K562 (cell line): ENCODE measurements around the gene PCCA. TPM values are rescaled to one million over a fixed set of nuclear protein-coding genes. Genes with fewer than 3 reads are reported as not detected.
"Not testable (repeated sequence)": the region's sequence is repeated elsewhere in the genome, so short reads cannot be mapped to it uniquely, and the experiment has no call there.

Experiments used
- ATAC-seq: fragments of 200-7000 bp; cut with Tn5 transposase; 3 replicates; pipeline ENCODE4 v1.9.1; 2020; ENCODE audit warnings: moderate library complexity
- BruUV-seq: library from RNA; stranded (reverse); fragments of 400-500 nt; replicated peaks from 2 replicates; lab custom pipeline; 2021; lab: Mats Ljungman, UMichigan
- CTCF ChIA-PET: fragments of 300-600 bp; formaldehyde crosslinking; extraction: SDS; loops from one replicate; lab custom pipeline; 2021; ENCODE audit warnings: low intra/inter-chr PET ratio; lab: Yijun Ruan, JAX
- POLR2A ChIA-PET: fragments of 300-600, 350-650 bp; sonication (Branson Sonifier 250); formaldehyde crosslinking; extraction: SDS; loops from one replicate; lab custom pipeline; 2021; ENCODE audit warnings: antibody characterized with exemption, inconsistent platforms; lab: Yijun Ruan, JAX
- DNase-seq, 4 experiments: peaks; one replicate each; pipeline versions ENCODE4 v3.0.0 to v3.0.0-alpha.2; 2011 to 2018; ENCODE audit warnings: low spot score in 3 of 4, mixed read lengths in 3 of 4; ENCODE audit errors: extremely low read depth in 1 of 4
- FAIRE-seq: peaks from 2 replicates; lab custom pipeline; 2011; peaks lifted over from hg19 to GRCh38; lab: Jason Lieb, UNC
- H2AFZ ChIP-seq: 2 replicates; pipeline ENCODE4 v1.6.0; 2011; ENCODE audit warnings: low read depth, low read length, control low read depth, inconsistent platforms
- H3K27ac ChIP-seq: fragments of 200-600 bp; 3 replicates; pipeline ENCODE4 v1.8.0; 2011; ENCODE audit warnings: low read depth, mild to moderate bottlenecking, control low read depth, inconsistent platforms, low read length, moderate library complexity, mixed read lengths; ENCODE audit errors: extremely low read depth
- H3K27me3 ChIP-seq, 2 experiments: fragments of 300-600 bp in 1 of 2; 2 replicates in 1 of 2; 3 replicates in 1 of 2; pipeline versions ENCODE4 v1.6.0 to v1.8.0; 2011; ENCODE audit warnings: inconsistent platforms in 2 of 2, low read length in 2 of 2, mild to moderate bottlenecking in 1 of 2, mixed read lengths in 1 of 2, moderate library complexity in 1 of 2; ENCODE audit not compliant: control insufficient read depth in 2 of 2, insufficient read depth in 2 of 2
- H3K36me3 ChIP-seq: fragments of 300-600 bp; 3 replicates; pipeline ENCODE4 v1.8.0; 2011; ENCODE audit warnings: mild to moderate bottlenecking, low read length, inconsistent platforms; ENCODE audit not compliant: control insufficient read depth, insufficient read depth
- H3K4me1 ChIP-seq, 2 experiments: fragments of 200-600 bp in 1 of 2; replicated peaks in 1 of 2; 2 replicates in 1 of 2; 3 replicates in 1 of 2; pipeline versions ENCODE4 v1.5.1 to v1.8.0; 2011; ENCODE audit warnings: inconsistent platforms in 2 of 2, low read length in 2 of 2, mild to moderate bottlenecking in 1 of 2, mixed read lengths in 1 of 2, moderate library complexity in 1 of 2; ENCODE audit not compliant: control insufficient read depth in 2 of 2, insufficient read depth in 2 of 2
- H3K4me2 ChIP-seq: 2 replicates; pipeline ENCODE4 v1.6.1; 2011; ENCODE audit warnings: low read length, control low read depth, inconsistent platforms, mixed read lengths; ENCODE audit not compliant: insufficient read depth
- H3K4me3 ChIP-seq: fragments of 200-600 bp; sonication (generic), shearing (Covaris generic); 2 replicates; pipeline ENCODE4 v1.5.1; 2016; ENCODE audit warnings: control low read depth, inconsistent platforms
- H3K79me2 ChIP-seq: fragments of 200-600 bp; 3 replicates; pipeline ENCODE4 v1.8.0; 2011; ENCODE audit warnings: low read length, inconsistent platforms; ENCODE audit not compliant: control insufficient read depth, insufficient read depth
- H3K9ac ChIP-seq, 2 experiments: 2 replicates each; pipeline versions ENCODE4 v1.6.0 to v1.6.1; 2011; ENCODE audit warnings: low read depth in 2 of 2, low read length in 2 of 2, control low read depth in 1 of 2, inconsistent platforms in 1 of 2, mild to moderate bottlenecking in 1 of 2, mixed read lengths in 1 of 2; ENCODE audit not compliant: insufficient read depth in 1 of 2
- H3K9me1 ChIP-seq: one replicate; pipeline ENCODE4 v1.6.0; 2011; ENCODE audit warnings: inconsistent platforms, mild to moderate bottlenecking, low read length, moderate library complexity; ENCODE audit not compliant: control insufficient read depth, insufficient read depth
- H3K9me3 ChIP-seq: replicated peaks from 2 replicates; pipeline ENCODE4 v1.5.1; 2011; ENCODE audit warnings: low read depth, low read length, inconsistent platforms; ENCODE audit not compliant: control insufficient read depth, insufficient read depth
- H4K20me1 ChIP-seq: replicated peaks from 2 replicates; pipeline ENCODE4 v1.6.1; 2011; ENCODE audit warnings: low read length, inconsistent platforms, mixed read lengths; ENCODE audit not compliant: control insufficient read depth, insufficient read depth
- BDP1 ChIP-seq: IDR thresholded peaks from 3 replicates; pipeline ENCODE4 v1.6.1; 2011; ENCODE audit not compliant: insufficient read length, insufficient read depth
- CHCHD3 ChIP-seq: fragments of 250-450 bp; sonication (Bioruptor Pico); IDR thresholded peaks from 2 replicates; pipeline ENCODE4 v2.1.2; 2022; ENCODE audit warnings: mild to moderate bottlenecking
- CHD2 ChIP-seq: IDR thresholded peaks from 2 replicates; pipeline ENCODE4 v1.6.1; 2011; ENCODE audit warnings: low read depth, low read length
- DPF2 ChIP-seq: fragments of 450-650 bp; IDR thresholded peaks from 2 replicates; pipeline ENCODE4 v1.6.1; 2016
- FOXO4 ChIP-seq: fragments of 450-650 bp; formaldehyde crosslinking; IDR thresholded peaks from 2 replicates; pipeline ENCODE4 v1.4.0; 2020; ENCODE audit warnings: mild to moderate bottlenecking, moderate library complexity
- GABPA ChIP-seq: fragments of 200-800 bp; sonication (Bioruptor generic); conservative IDR thresholded peaks from 2 replicates; pipeline ENCODE4 v1.6.1; 2016; ENCODE audit warnings: low read depth, missing genetic modification characterization, missing compliant biosample characterization
- HLTF ChIP-seq: fragments of 450-650 bp; IDR thresholded peaks from 2 replicates; pipeline ENCODE4 v1.6.1; 2016
- NUFIP1 ChIP-seq: fragments of 450-650 bp; IDR thresholded peaks from 2 replicates; pipeline ENCODE4 v1.6.1; 2018; ENCODE audit not compliant: partially characterized antibody
- TBP ChIP-seq: optimal IDR thresholded peaks from 2 replicates; pipeline ENCODE3; 2011; ENCODE audit warnings: low read depth, low read length, improper control_type of control experiment
- TCF15 ChIP-seq: fragments of 250-450 bp; sonication (Bioruptor Pico); IDR thresholded peaks from 2 replicates; pipeline ENCODE4 v1.8.0; 2022; ENCODE audit warnings: moderate library complexity, mild to moderate bottlenecking, inconsistent platforms
- ZC3H11A ChIP-seq: IDR thresholded peaks from 2 replicates; pipeline ENCODE4 v1.6.1; 2012; ENCODE audit warnings: low read depth, low read length, improper control_type of control experiment
- ZNF124 ChIP-seq: sonication (generic); formaldehyde crosslinking; IDR thresholded peaks from 2 replicates; pipeline ENCODE4 v1.8.1; 2022; ENCODE audit warnings: missing genetic modification reagents
- ZNF699 ChIP-seq: fragments of 250-450 bp; sonication (Bioruptor Pico); IDR thresholded peaks from 2 replicates; pipeline ENCODE4 v1.8.0; 2021; ENCODE audit warnings: mild to moderate bottlenecking, moderate library complexity; ENCODE audit not compliant: insufficient replicate concordance
- ZNF76 ChIP-seq: fragments of 250-450 bp; sonication (Bioruptor Pico); IDR thresholded peaks from 2 replicates; pipeline ENCODE4 v1.4.0; 2020; ENCODE audit warnings: mild to moderate bottlenecking, moderate library complexity, borderline replicate concordance
- WGBS: fragments of 100-300 bp; shearing (Covaris generic); methylation state at CpG from one replicate; pipeline ENCODE4 v1.1.6; 2016; ENCODE audit warnings: low coverage, mixed read lengths; ENCODE audit not compliant: insufficient coverage; ENCODE audit errors: missing lambda C conversion rate; 5-methylcytosine and 5-hydroxymethylcytosine counted together
- in situ Hi-C: fragments of 300-500 bp; cut with MboI; formaldehyde crosslinking; loops from 4 replicates; pipeline ENCODE4 v1.15.0; 2018; ENCODE audit warnings: inconsistent platforms, mixed read lengths
- intact Hi-C: fragments of 100-400 bp; cut with micrococcal nuclease; formaldehyde crosslinking; loops from 2 replicates; pipeline ENCODE4 v1.14.2; 2022
- polyA plus RNA-seq, 8 experiments: library from polyadenylated mRNA; depleted of rRNA in 4 of 8; stranded (reverse) in 5 of 8; unstranded in 3 of 8; fragments of >200 nt; fragmentation: Nextera tagmentation in 2 of 8; fragmentation: Illumina TruSeq in 1 of 8; extraction: Ambion mirVana in 2 of 8; extraction: Trizol in 1 of 8; gene quantifications; 2 replicates each; pipeline versions ENCODE4 v1.2.1 to v1.2.3, GENCODE V29; 2011 to 2014; ENCODE audit warnings: inconsistent platforms in 1 of 8, missing spikeins in 1 of 8
- total RNA-seq, 7 experiments: library from RNA; depleted of rRNA in 6 of 7; stranded (reverse); fragments of >200 nt in 6 of 7; fragmentation: Illumina TruSeq in 2 of 7; extraction: Trizol in 2 of 7; gene quantifications; 2 replicates each; pipeline versions ENCODE4 v1.2.1 to v1.2.3, GENCODE V29; 2011 to 2021; ENCODE audit warnings: low replicate concordance in 1 of 7

PCCA gene
- total and polyA plus RNA-seq, 9 of the 15 experiments (the other 6 are each of a cell fraction or from before 2014, with no cell fraction given) = 5.2 to 14.1 (median 9.7) TPM

GRCh38 chr13:100280681-100281080 is 191.8 kb downstream of the PCCA start (continued):
- TF ChIP-seq ZC3H11A = no peak
- TF ChIP-seq BDP1 = no peak

- 77% methylated on average over 7 of the region's 16 CpGs for WGBS
- FAIRE-seq, BruUV-seq, H3K79me2 ChIP-seq, H3K27ac ChIP-seq, H3K36me3 ChIP-seq, DNase-seq, H2AFZ ChIP-seq, ATAC-seq, CTCF ChIA-PET, H3K9ac ChIP-seq, H3K9me3 ChIP-seq, H3K4me2 ChIP-seq, POLR2A ChIA-PET, H4K20me1 ChIP-seq, H3K4me1 ChIP-seq, H3K4me3 ChIP-seq, intact Hi-C loops, in situ Hi-C loops, H3K9me1 ChIP-seq, H3K27me3 ChIP-seq: not testable (repeated sequence)
Observed at GRCh38 chr13:100282306-100282705, 193.4 kb downstream of the PCCA start.

- H2AFZ ChIP-seq = no peak overlapping the region
- H3K27ac ChIP-seq = no peak overlapping the region
- H3K9ac ChIP-seq = no peak overlapping the region
- no peak overlapping the region for H3K4me2 ChIP-seq
- ChIA-PET POLR2A (no interaction called here), CTCF (no interaction called here)
- no peaks in the 10 kb centered on the region; a peak in 1 of 5 replicates for H3K4me1 ChIP-seq
- no peak for DNase-seq
- no peaks in the 10 kb centered on the region for H3K27me3 ChIP-seq
- no peaks in the 10 kb centered on the region for H3K9me1 ChIP-seq
- FAIRE-seq = no peak
- no peaks in the 10 kb centered on the region for H4K20me1 ChIP-seq
- H3K79me2 ChIP-seq = no peaks in the 10 kb centered on the region
- no peaks in the 10 kb centered on the region for H3K9me3 ChIP-seq
- no TSS peak for BruUV-seq
- no peak overlapping the region for H3K4me3 ChIP-seq
- WGBS = 46% methylated on average over 3 of the region's 4 CpGs
- intact Hi-C loops = no loop called here
- in situ Hi-C loops = no loop called here
- no peak for ATAC-seq
- H3K36me3 ChIP-seq = no peaks in the 10 kb centered on the region
- TF ChIP-seq CHD2 (no peak), ZNF124 (no peak), FOXO4 (no peak), ZNF699 (CRISPR knock-in tag) (no peak), ZNF76 (CRISPR knock-in tag) (no peak), GABPA (tag) (no peak), DPF2 (no peak), NUFIP1 (no peak), CHCHD3 (CRISPR knock-in tag) (no peak), TCF15 (CRISPR knock-in tag) (no peak), TBP (no peak), HLTF (no peak)
Observed at GRCh38 chr13:100290165-100290801, 201.4 kb downstream of the PCCA start.
